Endothelial cell of umbilical vein (primary cell): ENCODE results near the gene CD226. TPM values are rescaled to one million over a fixed set of nuclear protein-coding genes. Genes with fewer than 3 reads are reported as not detected.

ENCODE experiments used
- BruUV-seq: library from RNA; stranded (reverse); fragments of 400-500 nt; replicated peaks from 2 replicates; lab custom pipeline; 2021; lab: Mats Ljungman, UMichigan
- CTCF ChIA-PET: fragments of 300-600, 350-600 bp; sonication (Branson Sonifier 250); formaldehyde crosslinking; loops from one replicate; lab custom pipeline; 2021; ENCODE audit warnings: antibody characterized with exemption, inconsistent platforms; lab: Charles Lee
- POLR2A ChIA-PET: fragments of 300-600, 350-600 bp; sonication (Branson Sonifier 250); formaldehyde crosslinking; loops from one replicate; lab custom pipeline; 2021; ENCODE audit warnings: antibody characterized with exemption, inconsistent platforms; lab: Charles Lee
- DNase-seq: peaks from one replicate; pipeline ENCODE4 v3.0.0-alpha.2; 2011; ENCODE audit warnings: low read depth, low spot score
- FAIRE-seq: peaks from 2 replicates; lab custom pipeline; 2011; peaks lifted over from hg19 to GRCh38; lab: Jason Lieb, UNC
- H2AFZ ChIP-seq: 2 replicates; pipeline ENCODE4 v1.6.0; 2012; ENCODE audit warnings: low read depth, low read length, control low read depth, inconsistent platforms
- H3K27ac ChIP-seq: 2 replicates; pipeline ENCODE4 v1.5.1; 2011; ENCODE audit warnings: low read depth, mild to moderate bottlenecking, control low read depth, low read length, moderate library complexity; ENCODE audit not compliant: insufficient read depth
- H3K27me3 ChIP-seq, 2 experiments: 2 replicates each; pipeline versions ENCODE4 v1.6.0 to v1.6.1; 2011; ENCODE audit warnings: low read length in 2 of 2, mixed read lengths in 1 of 2; ENCODE audit not compliant: control insufficient read depth in 2 of 2, insufficient read depth in 2 of 2
- H3K36me3 ChIP-seq, 2 experiments: 2 replicates in 1 of 2; 3 replicates in 1 of 2; pipeline ENCODE4 v1.5.1; 2011; ENCODE audit warnings: low read length in 2 of 2, mild to moderate bottlenecking in 1 of 2, moderate library complexity in 1 of 2; ENCODE audit not compliant: control insufficient read depth in 2 of 2, insufficient read depth in 2 of 2; ENCODE audit errors: extremely low read depth in 1 of 2
- H3K4me1 ChIP-seq: 3 replicates; pipeline ENCODE4 v1.5.1; 2011; ENCODE audit warnings: mild to moderate bottlenecking, low read length; ENCODE audit not compliant: control insufficient read depth, insufficient read depth; ENCODE audit errors: extremely low read depth
- H3K4me2 ChIP-seq: 2 replicates; pipeline ENCODE4 v1.6.1; 2011; ENCODE audit warnings: low read length, control low read depth, mixed read lengths; ENCODE audit not compliant: insufficient read depth
- H3K4me3 ChIP-seq, 3 experiments: fragments of 200-600 bp in 1 of 3; sonication (generic), shearing (Covaris generic) in 1 of 3; replicated peaks in 1 of 3; 2 replicates each; pipeline ENCODE4 v1.5.1; 2011 to 2016; ENCODE audit warnings: control low read depth in 3 of 3, low read length in 3 of 3, mild to moderate bottlenecking in 2 of 3, inconsistent platforms in 1 of 3, low read depth in 1 of 3, moderate library complexity in 1 of 3; ENCODE audit not compliant: insufficient read depth in 1 of 3
- H3K79me2 ChIP-seq: 2 replicates; pipeline ENCODE4 v1.6.0; 2012; ENCODE audit warnings: low read length, inconsistent platforms; ENCODE audit not compliant: control insufficient read depth, insufficient read depth
- H3K9ac ChIP-seq: replicated peaks from 2 replicates; pipeline ENCODE3; 2011; ENCODE audit warnings: low read length, control low read depth; ENCODE audit not compliant: insufficient read depth; ENCODE audit errors: extremely low read depth
- H3K9me1 ChIP-seq: replicated peaks from 3 replicates; pipeline ENCODE4 v1.6.0; 2011; ENCODE audit warnings: mild to moderate bottlenecking, low read length; ENCODE audit not compliant: control insufficient read depth, insufficient read depth; ENCODE audit errors: extremely low read depth
- H3K9me3 ChIP-seq: replicated peaks from 2 replicates; pipeline ENCODE4 v1.5.1; 2012; ENCODE audit warnings: low read length, inconsistent platforms; ENCODE audit not compliant: control insufficient read depth, insufficient read depth
- H4K20me1 ChIP-seq: replicated peaks from 2 replicates; pipeline ENCODE3; 2011; ENCODE audit warnings: mild to moderate bottlenecking, low read length; ENCODE audit not compliant: control insufficient read depth, insufficient read depth; ENCODE audit errors: extremely low read depth
- EZH2 ChIP-seq: IDR thresholded peaks from 2 replicates; pipeline ENCODE4 v1.6.1; 2012; ENCODE audit warnings: borderline replicate concordance, low read depth, mild to moderate bottlenecking, moderate library complexity, low read length, inconsistent platforms; ENCODE audit not compliant: severe bottlenecking
- FOS ChIP-seq: IDR thresholded peaks from 2 replicates; pipeline ENCODE4 v1.6.1; 2011; ENCODE audit warnings: mild to moderate bottlenecking, low read length, moderate library complexity, borderline replicate concordance; ENCODE audit not compliant: insufficient read depth
- GATA2 ChIP-seq: IDR thresholded peaks from 2 replicates; pipeline ENCODE4 v1.7.0; 2011; ENCODE audit warnings: low read depth, mild to moderate bottlenecking, moderate library complexity, mixed read lengths, low read length; ENCODE audit not compliant: insufficient read length, insufficient read depth
- JUN ChIP-seq: IDR thresholded peaks from 2 replicates; pipeline ENCODE4 v1.6.1; 2011; ENCODE audit warnings: borderline replicate concordance, low read depth; ENCODE audit not compliant: insufficient read length, insufficient read depth
- MYC ChIP-seq: IDR thresholded peaks from one replicate; pipeline ENCODE4 v1.6.1; 2011; ENCODE audit warnings: mild to moderate bottlenecking, low read depth, low read length
- POLR2A ChIP-seq: IDR thresholded peaks from 2 replicates; pipeline ENCODE4 v1.6.1; 2012; ENCODE audit warnings: low read depth, mild to moderate bottlenecking, control low read depth, low read length
- dilution Hi-C: fragments of 300-500 bp; cut with MboI; formaldehyde crosslinking; loops from one replicate; pipeline ENCODE4 v1.15.0; 2019; ENCODE audit warnings: low sequenced_read_pairs; ENCODE audit not compliant: extremely low pct_ligation_motif_present
- intact Hi-C: fragments of 100-400 bp; cut with micrococcal nuclease; formaldehyde crosslinking; loops from one replicate; pipeline ENCODE4 v1.10.0; 2022
- polyA plus RNA-seq, 4 experiments: library from polyadenylated mRNA; depleted of rRNA in 3 of 4; stranded (reverse) in 3 of 4; unstranded in 1 of 4; fragments of >200 nt; gene quantifications; 2 replicates each; pipeline versions ENCODE4 v1.2.1 to v1.2.3, GENCODE V29; 2011 to 2012; ENCODE audit warnings: missing spikeins in 1 of 4
- total RNA-seq: library from RNA; stranded (reverse); gene quantifications from 2 replicates; pipeline ENCODE4 v1.2.3, GENCODE V29; 2021
- TF ChIP-seq, protein P1 (sequence below), 2 donors: IDR thresholded peaks; 1 replicate in 1 of 2; 2 replicates in 1 of 2; pipeline ENCODE4 v1.5.1; 2011; ENCODE audit warnings: low read length in 2 of 2, mild to moderate bottlenecking in 2 of 2, moderate library complexity in 2 of 2, control low read depth in 1 of 2, inconsistent platforms in 1 of 2, low read depth in 1 of 2; ENCODE audit not compliant: insufficient read depth in 1 of 2; ENCODE audit errors: extremely low read depth in 1 of 2
- TF ChIP-seq, protein P2 (sequence below): IDR thresholded peaks from 2 replicates; pipeline ENCODE4 v1.6.1; 2011; ENCODE audit not compliant: insufficient read depth, insufficient read length

CD226 gene
- total and polyA plus RNA-seq, 2 donors (not counting 3 experiments of a cell fraction or from before 2014, with no cell fraction given) = 0.20 TPM; not detected in 1

DNA sequence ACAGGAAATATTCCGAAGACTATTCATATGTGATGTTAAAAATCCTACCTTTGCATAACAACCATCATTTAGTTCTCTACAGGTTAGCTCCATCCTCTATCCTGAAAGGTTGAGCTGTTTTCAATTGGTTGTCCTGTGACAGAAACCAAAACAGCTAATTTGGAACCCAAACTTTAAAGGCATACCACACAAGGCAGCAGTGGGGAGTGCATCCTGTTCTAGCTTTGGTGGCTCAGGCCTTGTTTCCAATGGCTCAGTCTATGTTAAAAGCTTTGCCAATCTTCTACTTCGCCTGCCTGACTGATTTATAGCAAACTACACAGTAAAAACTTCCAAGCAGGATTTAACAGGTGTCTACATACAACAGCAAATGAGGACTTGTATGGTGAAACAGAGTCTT is 3.2 kb downstream of the CD226 start:
- no peak overlapping the region for H3K27ac ChIP-seq
- TF ChIP-seq EZH2 = no peak
- TF ChIP-seq, protein P1, sequence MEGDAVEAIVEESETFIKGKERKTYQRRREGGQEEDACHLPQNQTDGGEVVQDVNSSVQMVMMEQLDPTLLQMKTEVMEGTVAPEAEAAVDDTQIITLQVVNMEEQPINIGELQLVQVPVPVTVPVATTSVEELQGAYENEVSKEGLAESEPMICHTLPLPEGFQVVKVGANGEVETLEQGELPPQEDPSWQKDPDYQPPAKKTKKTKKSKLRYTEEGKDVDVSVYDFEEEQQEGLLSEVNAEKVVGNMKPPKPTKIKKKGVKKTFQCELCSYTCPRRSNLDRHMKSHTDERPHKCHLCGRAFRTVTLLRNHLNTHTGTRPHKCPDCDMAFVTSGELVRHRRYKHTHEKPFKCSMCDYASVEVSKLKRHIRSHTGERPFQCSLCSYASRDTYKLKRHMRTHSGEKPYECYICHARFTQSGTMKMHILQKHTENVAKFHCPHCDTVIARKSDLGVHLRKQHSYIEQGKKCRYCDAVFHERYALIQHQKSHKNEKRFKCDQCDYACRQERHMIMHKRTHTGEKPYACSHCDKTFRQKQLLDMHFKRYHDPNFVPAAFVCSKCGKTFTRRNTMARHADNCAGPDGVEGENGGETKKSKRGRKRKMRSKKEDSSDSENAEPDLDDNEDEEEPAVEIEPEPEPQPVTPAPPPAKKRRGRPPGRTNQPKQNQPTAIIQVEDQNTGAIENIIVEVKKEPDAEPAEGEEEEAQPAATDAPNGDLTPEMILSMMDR (IDR thresholded peaks at IDR 0.05; ENCODE audit: extremely low read depth in 1 of 2, insufficient read depth in 1 of 2, low read depth in 1 of 2, low read length in 2 of 2) = no peak
- TF ChIP-seq MYC = no peak
- no peak for TF ChIP-seq POLR2A
- TF ChIP-seq JUN = no peak
- TF ChIP-seq GATA2 = no peak
- TF ChIP-seq FOS = no peak
- TF ChIP-seq, protein P2, sequence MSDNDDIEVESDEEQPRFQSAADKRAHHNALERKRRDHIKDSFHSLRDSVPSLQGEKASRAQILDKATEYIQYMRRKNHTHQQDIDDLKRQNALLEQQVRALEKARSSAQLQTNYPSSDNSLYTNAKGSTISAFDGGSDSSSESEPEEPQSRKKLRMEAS = no peak
- H3K36me3 ChIP-seq = no peaks in the 10 kb centered on the region
- BruUV-seq = no TSS peak
- dilution Hi-C loops (no loop called here), intact Hi-C loops (no loop called here)
- CTCF ChIA-PET = interaction anchor here (0.7 to 1.5 kb wide), 5 partner anchors 10 to 141 kb away, joined by 3 to 4 read pairs (median 4); no protein-coding TSS in a partner anchor
- H3K27me3 ChIP-seq = no peaks in the 10 kb centered on the region
- no peak overlapping the region for H3K4me2 ChIP-seq
- no peaks in the 10 kb centered on the region for H3K9me1 ChIP-seq
- H3K9ac ChIP-seq = no peak overlapping the region
- no peaks in the 10 kb centered on the region for H3K4me1 ChIP-seq
- no peaks in the 10 kb centered on the region for H3K79me2 ChIP-seq
- POLR2A ChIA-PET = no interaction called here
- H3K4me3 ChIP-seq = no peak overlapping the region
- no peak for FAIRE-seq
- no peak overlapping the region for H2AFZ ChIP-seq
- DNase-seq = no peak
- H4K20me1 ChIP-seq = no peaks in the 10 kb centered on the region
- no peaks in the 10 kb centered on the region for H3K9me3 ChIP-seq
